ENCODE data around the gene FAM200C. TPM values are rescaled to one million over a fixed set of nuclear protein-coding genes. Genes with fewer than 3 reads are reported as not detected.
"Not testable (repeated sequence)": the region's sequence is repeated elsewhere in the genome, so short reads cannot be mapped to it uniquely, and the experiment has no call there.

FAM200C gene
- total and polyA plus RNA-seq, 2 donors (not counting 1 experiment from before 2014, with no cell fraction given) = 4.0 to 5.3 TPM

DNA sequence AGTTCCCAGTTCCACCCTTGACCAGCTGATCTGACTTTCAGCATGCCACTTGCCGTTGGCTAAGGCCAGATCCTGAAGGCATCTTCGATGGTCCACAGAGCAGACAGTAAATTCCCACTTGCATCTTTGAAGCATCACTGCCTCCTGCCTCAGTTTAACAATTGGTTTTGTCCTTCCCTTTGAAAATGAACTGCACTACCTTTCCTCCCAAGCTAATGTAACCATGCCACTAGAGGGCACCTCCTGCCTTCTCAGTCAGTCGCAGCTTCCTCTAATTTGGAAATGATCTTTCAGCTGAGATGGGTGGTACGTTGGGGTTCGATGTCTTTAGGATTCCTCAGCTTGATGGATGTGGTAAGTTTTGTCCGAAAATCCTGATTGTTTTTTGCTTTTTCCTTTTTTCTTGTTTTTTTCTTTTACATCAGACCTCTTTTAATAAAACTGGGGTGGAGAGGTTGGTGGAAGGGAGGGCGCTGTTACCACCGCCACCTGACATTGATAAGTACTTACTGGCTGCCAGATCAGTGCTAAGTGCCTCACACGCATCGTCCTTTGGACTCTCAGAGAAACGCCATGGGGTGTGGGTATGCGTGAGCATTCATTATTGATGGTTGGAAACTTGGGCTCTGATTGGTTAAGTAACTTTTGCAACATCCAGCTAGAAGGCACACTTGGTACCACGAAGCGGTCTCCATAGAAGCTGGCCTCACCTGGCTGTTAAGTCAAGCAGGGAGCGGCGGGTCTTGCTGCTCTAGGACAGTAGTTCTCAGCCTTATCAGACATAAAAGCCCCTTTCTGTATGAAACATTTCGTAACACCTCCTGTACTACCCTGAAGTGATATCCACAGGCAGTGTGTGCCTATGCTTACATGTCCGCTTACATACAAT, 38.7 kb upstream of the FAM200C start:
- DNase-seq (ENCODE audit: low read depth in 2 of 2) = peak; percentile 58 to 72

GRCh38 chr5:160437271-160437670, 37.4 kb upstream of the FAM200C start:
- Histone ChIP-seq H2AFZ (ENCODE audit: low read length) (no peak overlapping the region), H3K79me2 (ENCODE audit: control insufficient read depth, insufficient read depth, low read length) (no peaks in the 10 kb centered on the region), H3K27me3 (ENCODE audit: control insufficient read depth, insufficient read depth, low read length) (peaks cover 3% of the 10 kb centered on the region), H3K4me2 (ENCODE audit: extremely low read depth, insufficient read depth, low read length) (no peak overlapping the region), H3K27ac (ENCODE audit: insufficient read depth, low read length) (no peak overlapping the region), H3K9me3 (ENCODE audit: control insufficient read depth, insufficient read depth, low read depth, low read length) (no peaks in the 10 kb centered on the region), H4K20me1 (ENCODE audit: control insufficient read depth, extremely low read depth, insufficient read depth, low read length) (no peaks in the 10 kb centered on the region), H3K4me1 (ENCODE audit: control insufficient read depth, extremely low read depth, insufficient read depth, low read length) (peaks cover 6% of the 10 kb centered on the region), H3K36me3 (ENCODE audit: control insufficient read depth, insufficient read depth, low read length) (no peaks in the 10 kb centered on the region), H3K9ac (ENCODE audit: insufficient read depth, low read length) (no peak overlapping the region), H3K4me3 (replicated peaks in 1 of 4; ENCODE audit: control extremely low read depth in 1 of 4, insufficient read depth in 1 of 4, low read depth in 3 of 4, low read length in 4 of 4) (no peak overlapping the region)
- no peak for DNase-seq (ENCODE audit: low read depth in 2 of 2)
- TF ChIP-seq EZH2 (IDR thresholded peaks at IDR 0.05; ENCODE audit: low read length, missing control alignments) = no peak
- TF ChIP-seq, protein P1, sequence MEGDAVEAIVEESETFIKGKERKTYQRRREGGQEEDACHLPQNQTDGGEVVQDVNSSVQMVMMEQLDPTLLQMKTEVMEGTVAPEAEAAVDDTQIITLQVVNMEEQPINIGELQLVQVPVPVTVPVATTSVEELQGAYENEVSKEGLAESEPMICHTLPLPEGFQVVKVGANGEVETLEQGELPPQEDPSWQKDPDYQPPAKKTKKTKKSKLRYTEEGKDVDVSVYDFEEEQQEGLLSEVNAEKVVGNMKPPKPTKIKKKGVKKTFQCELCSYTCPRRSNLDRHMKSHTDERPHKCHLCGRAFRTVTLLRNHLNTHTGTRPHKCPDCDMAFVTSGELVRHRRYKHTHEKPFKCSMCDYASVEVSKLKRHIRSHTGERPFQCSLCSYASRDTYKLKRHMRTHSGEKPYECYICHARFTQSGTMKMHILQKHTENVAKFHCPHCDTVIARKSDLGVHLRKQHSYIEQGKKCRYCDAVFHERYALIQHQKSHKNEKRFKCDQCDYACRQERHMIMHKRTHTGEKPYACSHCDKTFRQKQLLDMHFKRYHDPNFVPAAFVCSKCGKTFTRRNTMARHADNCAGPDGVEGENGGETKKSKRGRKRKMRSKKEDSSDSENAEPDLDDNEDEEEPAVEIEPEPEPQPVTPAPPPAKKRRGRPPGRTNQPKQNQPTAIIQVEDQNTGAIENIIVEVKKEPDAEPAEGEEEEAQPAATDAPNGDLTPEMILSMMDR (conservative IDR thresholded peaks at IDR 0.05 in 1 of 2, IDR thresholded peaks at IDR 0.05 in 1 of 2; ENCODE audit: low read depth in 1 of 2, low read length in 2 of 2) = no peak

More for the DNA sequence above, 38.7 kb upstream of the FAM200C start:
- Histone ChIP-seq H3K9ac (ENCODE audit: insufficient read depth, low read length) (no peak overlapping the region), H3K27ac (ENCODE audit: insufficient read depth, low read length) (no peak overlapping the region), H3K4me2 (ENCODE audit: extremely low read depth, insufficient read depth, low read length) (peak overlapping the region; percentile 87), H3K4me3 (replicated peaks in 1 of 4; ENCODE audit: control extremely low read depth in 1 of 4, insufficient read depth in 1 of 4, low read depth in 3 of 4, low read length in 4 of 4) (peak overlapping the region; percentile 46 to 67 (median 58)), H3K4me1 (ENCODE audit: control insufficient read depth, extremely low read depth, insufficient read depth, low read length) (peaks cover 6% of the 10 kb centered on the region), H3K36me3 (ENCODE audit: control insufficient read depth, insufficient read depth, low read length) (no peaks in the 10 kb centered on the region), H4K20me1 (ENCODE audit: control insufficient read depth, extremely low read depth, insufficient read depth, low read length) (no peaks in the 10 kb centered on the region), H3K9me3 (ENCODE audit: control insufficient read depth, insufficient read depth, low read depth, low read length) (no peaks in the 10 kb centered on the region), H2AFZ (ENCODE audit: low read length) (peak overlapping the region; percentile 71), H3K79me2 (ENCODE audit: control insufficient read depth, insufficient read depth, low read length) (no peaks in the 10 kb centered on the region), H3K27me3 (ENCODE audit: control insufficient read depth, insufficient read depth, low read length) (peaks cover 3% of the 10 kb centered on the region)
- TF ChIP-seq, protein P1 (conservative IDR thresholded peaks at IDR 0.05 in 1 of 2, IDR thresholded peaks at IDR 0.05 in 1 of 2; ENCODE audit: low read depth in 1 of 2, low read length in 2 of 2) = peak; percentile 87 to 96
- TF ChIP-seq EZH2 (IDR thresholded peaks at IDR 0.05; ENCODE audit: low read length, missing control alignments) = no peak

DNA sequence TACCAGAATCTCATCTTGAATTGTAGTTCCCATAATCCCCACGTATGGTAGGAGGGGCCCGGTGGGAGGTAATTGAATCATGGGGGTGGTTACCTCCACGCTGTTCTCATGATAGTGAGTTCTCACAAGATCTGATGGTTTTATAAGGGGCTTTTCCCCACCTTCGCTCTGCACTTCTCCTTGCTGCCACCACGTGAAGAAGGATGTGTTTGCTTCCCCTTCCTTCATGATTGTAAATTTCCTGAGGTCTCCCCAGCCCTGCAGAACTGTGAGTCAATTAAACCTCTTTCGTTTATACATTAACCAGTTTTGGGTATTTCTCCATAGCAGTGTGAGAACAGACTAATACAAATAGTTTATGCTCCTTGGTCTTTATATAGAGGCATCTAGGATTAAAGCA, 36.8 kb upstream of the FAM200C start:
- H4K20me1 ChIP-seq (ENCODE audit: control insufficient read depth, extremely low read depth, insufficient read depth, low read length); H3K9ac ChIP-seq (ENCODE audit: insufficient read depth, low read length); H3K4me2 ChIP-seq (ENCODE audit: extremely low read depth, insufficient read depth, low read length); DNase-seq (ENCODE audit: low read depth in 2 of 2); H3K4me1 ChIP-seq (ENCODE audit: control insufficient read depth, extremely low read depth, insufficient read depth, low read length); H3K27me3 ChIP-seq (ENCODE audit: control insufficient read depth, insufficient read depth, low read length); H3K9me3 ChIP-seq (ENCODE audit: control insufficient read depth, insufficient read depth, low read depth, low read length); H3K36me3 ChIP-seq (ENCODE audit: control insufficient read depth, insufficient read depth, low read length); H3K4me3 ChIP-seq (replicated peaks in 1 of 4; ENCODE audit: control extremely low read depth in 1 of 4, insufficient read depth in 1 of 4, low read depth in 3 of 4, low read length in 4 of 4); H2AFZ ChIP-seq (ENCODE audit: low read length); H3K27ac ChIP-seq (ENCODE audit: insufficient read depth, low read length); H3K79me2 ChIP-seq (ENCODE audit: control insufficient read depth, insufficient read depth, low read length): not testable (repeated sequence)

All from fibroblast of lung (primary cell).